HG03108 (cell line): ENCODE data around the gene DDX6.

Experiments used
- ATAC-seq: cut with Tn5 transposase; IDR thresholded peaks from one replicate; pipeline ENCODE4 v1.9.1; 2021; ENCODE audit warnings: moderate library complexity; ENCODE audit not compliant: unreplicated experiment

The DDX6 gene

DNA sequence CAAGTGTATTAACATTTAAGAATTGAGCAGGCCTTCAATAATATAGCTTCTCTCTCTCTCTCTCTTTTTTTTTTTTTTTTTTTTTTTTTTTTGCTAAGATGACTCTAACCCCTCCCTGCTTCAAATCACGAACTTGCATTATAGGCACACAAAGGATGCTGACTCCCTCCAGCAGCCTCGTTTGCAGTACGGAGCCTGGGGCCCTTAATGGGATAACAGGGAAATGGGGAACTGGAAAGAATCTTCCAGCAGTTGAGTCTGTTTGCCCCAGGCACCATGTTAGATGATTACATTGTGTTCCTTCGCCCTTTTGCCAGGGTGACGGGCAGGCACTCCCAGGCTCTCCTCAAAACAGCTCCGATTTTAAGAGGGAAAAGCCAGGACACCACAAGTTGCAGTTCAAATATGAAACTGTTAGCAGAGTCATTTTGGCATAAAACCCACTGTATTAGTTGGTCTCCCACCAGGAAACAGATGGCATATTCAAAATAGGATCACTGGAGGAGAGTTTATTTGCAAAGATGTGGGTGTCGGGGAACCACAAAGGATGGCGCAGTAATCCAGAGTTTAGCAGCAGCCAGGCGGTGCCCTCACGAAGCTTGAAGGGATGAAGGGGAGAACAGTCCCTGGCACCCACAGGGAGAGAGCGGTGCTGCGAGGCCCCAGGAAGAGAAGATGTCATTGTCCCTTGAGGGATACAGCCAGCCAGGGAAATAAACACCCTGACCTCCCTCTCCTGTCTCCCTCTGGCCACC, 85.0 kb downstream of the DDX6 start:
- no peak for ATAC-seq

DNA sequence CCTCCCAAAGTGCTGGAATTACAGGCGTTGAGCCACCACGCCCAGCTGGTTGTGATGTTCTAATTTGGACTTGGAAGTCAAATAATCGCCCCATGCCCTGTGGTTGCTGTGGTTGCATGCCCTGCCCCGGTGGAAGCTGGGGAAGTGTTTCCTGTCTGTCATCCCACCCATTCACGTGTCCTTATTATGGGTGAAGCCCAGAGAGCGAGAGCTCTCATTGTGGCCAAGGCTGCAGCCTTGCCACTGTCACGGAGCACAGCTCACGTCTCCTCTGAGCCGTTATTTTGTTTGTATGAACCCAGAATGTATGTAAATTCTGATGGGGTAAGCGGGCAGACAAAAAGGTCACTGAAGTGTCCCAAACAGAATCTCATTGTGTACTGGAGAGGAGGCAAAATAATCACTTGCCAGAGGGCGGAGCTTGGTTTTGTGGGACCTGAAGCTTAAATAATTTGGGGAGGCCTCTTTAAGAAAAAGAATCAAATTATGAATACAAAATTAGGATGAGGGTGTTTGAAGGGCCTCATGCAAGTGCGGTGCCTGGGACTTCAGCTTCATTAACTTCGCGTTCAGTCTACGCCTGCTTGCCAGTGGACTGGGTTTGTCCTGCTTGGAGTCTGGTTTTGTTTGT, 85.7 kb downstream of the DDX6 start:
- ATAC-seq = no peak

- ATAC-seq = no peak
Measured at GRCh38 chr11:118703563-118704106, 87.3 kb downstream of the DDX6 start.

GRCh38 chr11:118699506-118700220, 91.3 kb downstream of the DDX6 start:
- ATAC-seq = no peak
